Panc1 (cell line): ENCODE results near the gene C2CD3.
"Not testable (repeated sequence)": the region's sequence is repeated elsewhere in the genome, so short reads cannot be mapped to it uniquely, and the experiment has no call there.

Experiments
- SIN3A ChIP-seq: IDR thresholded peaks from 2 replicates; pipeline ENCODE4 v1.6.1; 2012; ENCODE audit warnings: low read depth, mild to moderate bottlenecking, low read length, moderate library complexity, borderline replicate concordance; ENCODE audit not compliant: insufficient read depth
- TCF7L2 ChIP-seq: IDR thresholded peaks from 2 replicates; pipeline ENCODE4 v1.6.1; 2011; ENCODE audit warnings: mild to moderate bottlenecking, low read depth, low read length, inconsistent platforms
- TF ChIP-seq, protein P1 (sequence below): fragments of 450-650 bp; IDR thresholded peaks from 2 replicates; pipeline ENCODE4 v1.5.1; 2017; ENCODE audit warnings: mild to moderate bottlenecking

DNA sequence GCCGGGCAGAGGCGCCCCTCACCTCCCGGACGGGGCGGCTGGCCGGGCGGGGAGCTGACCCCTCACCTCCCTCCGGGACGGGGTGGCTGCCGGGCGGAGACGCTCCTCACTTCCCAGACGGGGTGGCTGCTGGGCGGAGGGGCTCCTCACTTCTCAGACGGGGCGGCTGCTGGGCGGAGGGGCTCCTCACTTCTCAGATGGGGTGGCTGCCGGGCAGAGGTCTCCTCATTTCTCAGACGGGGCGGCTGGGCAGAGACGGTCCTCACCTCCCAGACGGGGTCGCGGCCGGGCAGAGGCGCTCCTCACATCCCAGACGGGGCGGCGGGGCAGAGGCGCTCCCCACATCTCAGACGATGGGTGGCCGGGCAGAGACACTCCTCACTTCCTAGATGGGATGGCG lies 41.7 kb downstream of the C2CD3 start:
- TF ChIP-seq, protein P1, sequence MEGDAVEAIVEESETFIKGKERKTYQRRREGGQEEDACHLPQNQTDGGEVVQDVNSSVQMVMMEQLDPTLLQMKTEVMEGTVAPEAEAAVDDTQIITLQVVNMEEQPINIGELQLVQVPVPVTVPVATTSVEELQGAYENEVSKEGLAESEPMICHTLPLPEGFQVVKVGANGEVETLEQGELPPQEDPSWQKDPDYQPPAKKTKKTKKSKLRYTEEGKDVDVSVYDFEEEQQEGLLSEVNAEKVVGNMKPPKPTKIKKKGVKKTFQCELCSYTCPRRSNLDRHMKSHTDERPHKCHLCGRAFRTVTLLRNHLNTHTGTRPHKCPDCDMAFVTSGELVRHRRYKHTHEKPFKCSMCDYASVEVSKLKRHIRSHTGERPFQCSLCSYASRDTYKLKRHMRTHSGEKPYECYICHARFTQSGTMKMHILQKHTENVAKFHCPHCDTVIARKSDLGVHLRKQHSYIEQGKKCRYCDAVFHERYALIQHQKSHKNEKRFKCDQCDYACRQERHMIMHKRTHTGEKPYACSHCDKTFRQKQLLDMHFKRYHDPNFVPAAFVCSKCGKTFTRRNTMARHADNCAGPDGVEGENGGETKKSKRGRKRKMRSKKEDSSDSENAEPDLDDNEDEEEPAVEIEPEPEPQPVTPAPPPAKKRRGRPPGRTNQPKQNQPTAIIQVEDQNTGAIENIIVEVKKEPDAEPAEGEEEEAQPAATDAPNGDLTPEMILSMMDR = not testable (repeated sequence)
- TF ChIP-seq TCF7L2, SIN3A: not testable (repeated sequence)
